Heart right ventricle (tissue), 16 donors: ENCODE data around the gene IMMP2L. TPM values are rescaled to one million over a fixed set of nuclear protein-coding genes. Genes with fewer than 3 reads are reported as not detected.

Experiments
- ATAC-seq, 8 donors: fragments of 200-7000 bp; cut with Tn5 transposase; one replicate each; pipeline ENCODE4 v1.9.1; 2020; ENCODE audit warnings: mild to moderate bottlenecking in 8 of 8, moderate library complexity in 8 of 8, moderate number of reproducible peaks in 1 of 8
- DNase-seq, 2 donors: peaks; one replicate each; pipeline ENCODE4 v3.0.0-alpha.2; 2020
- H3K27ac ChIP-seq, 10 donors: fragments of 200-600 bp; sonication (generic) in 2 of 10; one replicate each; pipeline versions ENCODE4 v1.5.0 to v1.8.0; 2020 to 2022; ENCODE audit warnings: mild to moderate bottlenecking in 3 of 10
- H3K27me3 ChIP-seq, 7 donors: fragments of 200-600 bp; one replicate each; pipeline ENCODE4 v1.8.0; 2021 to 2022; ENCODE audit warnings: mild to moderate bottlenecking in 2 of 7
- H3K36me3 ChIP-seq, 9 donors: fragments of 200-600 bp; sonication (generic) in 1 of 9; one replicate each; pipeline versions ENCODE4 v1.5.0 to v1.8.0; 2020 to 2022; ENCODE audit warnings: mild to moderate bottlenecking in 2 of 9
- H3K4me1 ChIP-seq, 9 donors: fragments of 200-600 bp; sonication (generic) in 1 of 9; one replicate each; pipeline versions ENCODE4 v1.5.0 to v1.8.0; 2020 to 2022; ENCODE audit warnings: mild to moderate bottlenecking in 4 of 9
- H3K4me3 ChIP-seq, 10 donors: fragments of 200-600 bp; sonication (generic) in 2 of 10; one replicate each; pipeline versions ENCODE4 v1.5.0 to v1.8.0; 2020 to 2022; ENCODE audit warnings: mild to moderate bottlenecking in 7 of 10, moderate library complexity in 2 of 10
- H3K9me3 ChIP-seq, 11 donors: fragments of 200-600 bp in 10 of 11; sonication (generic) in 2 of 11; one replicate each; pipeline versions ENCODE4 v1.5.0 to v1.8.0; 2013 to 2022; ENCODE audit warnings: mild to moderate bottlenecking in 2 of 11, control low read depth in 1 of 11, moderate library complexity in 1 of 11
- CTCF ChIP-seq, 9 donors: fragments of 200-600 bp; sonication (generic) in 2 of 9; IDR thresholded peaks; one replicate each; pipeline versions ENCODE4 v1.5.0 to v1.8.0; 2021 to 2022; ENCODE audit warnings: antibody characterized with exemption in 9 of 9, mild to moderate bottlenecking in 5 of 9, moderate library complexity in 1 of 9
- WGBS, 2 donors: extraction: QIAGEN DNeasy Blood & Tissue Kit; methylation state at CpG; one replicate each; pipeline ENCODE4 v1.1.7; 2013; ENCODE audit warnings: inconsistent platforms in 1 of 2; 5-methylcytosine and 5-hydroxymethylcytosine counted together
- intact Hi-C, 10 donors: fragments of 100-400 bp; cut with DNase I; formaldehyde crosslinking; loops; one replicate each; pipeline versions ENCODE4 v1.11.1 to v1.14.2; 2022
- polyA plus RNA-seq, 2 donors: library from polyadenylated mRNA; stranded (reverse); fragments of 200-250 nt; gene quantifications; one replicate each; pipeline ENCODE4 v1.2.3, GENCODE V29; 2013
- total RNA-seq, 10 donors: library from RNA; stranded (reverse); fragmentation: NEBNext Ultra II Directional in 3 of 10; extraction: Animal tissue kit (Norgen Biotek cat#: 25700) in 3 of 10; gene quantifications; one replicate each; pipeline versions ENCODE4 v1.2.1 to v1.2.4, GENCODE V29; 2021 to 2023
- donor health status: Arrhythmogenic right ventricular cardiomyopathy.
- donor health status: ischemic (EF 13 %, LVEDD 7.1; RV severe dilation, severe dysfunction).
- donor health status: healthy with polysubstance abuse.
- donor health status: DM: no; HTN: yes; CAD: no.
- donor health status: DM: no; HTN: no; CAD: no.
- donor health status: ischemic (EF 25% LVEDD 6.9; RV normal size, moderate dysfunction).
- donor health status: ischemic (EF 25% LVEDD 5.7; RV mildly dilated, moderate dysfunction).
- donor health status: healthy.
- donor health status: DM: yes; HTN: yes; CAD: no.
- donor health status: Ischemic cardiomyopathy.
- donor health status: ischemic (EF 35%, LVEDD 5.7; RV mildly dilated, moderate dysfunction).
- donor health status: nonischemic (EF 11% LVEDD 7.7; RV severe dilation, severe dysfunction).
- donor health status: DM: yes; HTN: yes; CAD: no.
- donor health status: PGD.
- donor health status: ischemic (EF 29% LVEDD 5.4; RV normal size, mild dysfunction).
- donor health status: nonischemic (EF 23%, LVEDD 6.1; RV moderate dilation, normal function).

The IMMP2L gene
- total and polyA plus RNA-seq, 12 donors: 4.3 to 20.8 (median 17.3) TPM

DNA sequence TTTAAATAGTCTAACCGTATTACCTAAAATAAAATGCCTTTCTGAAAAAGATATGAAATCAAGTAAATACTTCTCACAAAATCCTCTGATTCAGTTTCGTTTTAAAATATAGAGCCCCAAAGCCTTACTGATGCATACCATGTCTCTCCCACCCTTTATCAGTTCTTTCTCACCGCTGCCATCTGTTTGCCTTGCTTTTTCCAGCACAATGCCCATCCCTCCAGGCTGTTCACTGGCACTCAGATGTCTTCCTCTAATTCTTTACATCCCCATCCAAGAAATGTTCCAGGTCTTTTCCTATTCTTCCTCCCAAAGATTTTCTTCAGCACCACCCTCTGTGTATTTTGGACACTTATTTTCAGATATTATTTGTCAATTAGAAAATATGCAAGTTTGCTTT lies 587.9 kb downstream of the IMMP2L start:
- no peaks in the 10 kb centered on the region for H3K9me3 ChIP-seq
- WGBS, 2 donors: 89 to 90% methylated on average over 3 of the region's 3 CpGs
- no peaks in the 10 kb centered on the region for H3K36me3 ChIP-seq
- no peak overlapping the region for H3K27ac ChIP-seq
- intact Hi-C loops: no loop called here
- no peak for TF ChIP-seq CTCF (IDR thresholded peaks at IDR 0.05)
- no peaks in the 10 kb centered on the region for H3K27me3 ChIP-seq
- ATAC-seq: no peak
- H3K4me3 ChIP-seq: no peak overlapping the region
- H3K4me1 ChIP-seq: no peaks in the 10 kb centered on the region
- DNase-seq: no peak

GRCh38 chr7:110973196-110973990 lies 588.9 kb downstream of the IMMP2L start:
- no peak for TF ChIP-seq CTCF (IDR thresholded peaks at IDR 0.05)
- WGBS, 2 donors: 82% methylated on average over 6 of the region's 6 CpGs
- intact Hi-C loops: no loop called here

GRCh38 chr7:110964775-110965174 lies 597.5 kb downstream of the IMMP2L start:
- ATAC-seq (no peak), DNase-seq (no peak)
- no peaks in the 10 kb centered on the region for H3K27me3 ChIP-seq
- no peak overlapping the region for H3K27ac ChIP-seq
- 60 to 70% methylated on average over 6 of the region's 6 CpGs for WGBS, 2 donors
- intact Hi-C loops: no loop called here
- no peaks in the 10 kb centered on the region for H3K9me3 ChIP-seq
- no peaks in the 10 kb centered on the region for H3K36me3 ChIP-seq
- TF ChIP-seq CTCF (IDR thresholded peaks at IDR 0.05): no peak
- no peak overlapping the region for H3K4me3 ChIP-seq
- H3K4me1 ChIP-seq: no peaks in the 10 kb centered on the region

More at GRCh38 chr7:110973196-110973990, 588.9 kb downstream of the IMMP2L start:
- H3K4me3 ChIP-seq: no peak overlapping the region
- H3K4me1 ChIP-seq: no peaks in the 10 kb centered on the region
- H3K36me3 ChIP-seq: no peaks in the 10 kb centered on the region
- ATAC-seq (no peak), DNase-seq (no peak)
- no peak overlapping the region for H3K27ac ChIP-seq
- no peaks in the 10 kb centered on the region for H3K9me3 ChIP-seq
- H3K27me3 ChIP-seq: no peaks in the 10 kb centered on the region

GRCh38 chr7:110962826-110963225 lies 599.5 kb downstream of the IMMP2L start:
- intact Hi-C loops: no loop called here
- WGBS, 2 donors: 66 to 73% methylated on average over 3 of the region's 3 CpGs
- H3K9me3 ChIP-seq: peaks cover 0 to under 1% (median 0%) of the 10 kb centered on the region in 11 donors
- H3K4me3 ChIP-seq: no peak overlapping the region
- no peaks in the 10 kb centered on the region for H3K27me3 ChIP-seq
- no peak overlapping the region for H3K27ac ChIP-seq
- ATAC-seq (no peak), DNase-seq (no peak)
- no peaks in the 10 kb centered on the region for H3K36me3 ChIP-seq
- H3K4me1 ChIP-seq: no peaks in the 10 kb centered on the region
- TF ChIP-seq CTCF (IDR thresholded peaks at IDR 0.05): no peak
